HL-60/S4 treated with retinoic acid at 250 ng/mL for 4 days and 3 days (cell line): ENCODE data around the gene ARL14EPL.

Experiments
- in situ Hi-C: fragments of 300-500 bp; cut with MboI; formaldehyde crosslinking; loops from 2 replicates; pipeline ENCODE4 v1.7.0; 2022; ENCODE audit warnings: low sequenced_read_pairs

The ARL14EPL gene

GRCh38 chr5:116032094-116032517, at the start of gene ARL14EPL:
Gene ARL14EPL (plus strand): TSS chr5:116032472. CDS start chr5:116051466, 18,994 bp downstream.
- in situ Hi-C loops: no loop called here

GRCh38 chr5:115983519-115983918, 48.8 kb upstream of the ARL14EPL start:
- in situ Hi-C loops: no loop called here

DNA sequence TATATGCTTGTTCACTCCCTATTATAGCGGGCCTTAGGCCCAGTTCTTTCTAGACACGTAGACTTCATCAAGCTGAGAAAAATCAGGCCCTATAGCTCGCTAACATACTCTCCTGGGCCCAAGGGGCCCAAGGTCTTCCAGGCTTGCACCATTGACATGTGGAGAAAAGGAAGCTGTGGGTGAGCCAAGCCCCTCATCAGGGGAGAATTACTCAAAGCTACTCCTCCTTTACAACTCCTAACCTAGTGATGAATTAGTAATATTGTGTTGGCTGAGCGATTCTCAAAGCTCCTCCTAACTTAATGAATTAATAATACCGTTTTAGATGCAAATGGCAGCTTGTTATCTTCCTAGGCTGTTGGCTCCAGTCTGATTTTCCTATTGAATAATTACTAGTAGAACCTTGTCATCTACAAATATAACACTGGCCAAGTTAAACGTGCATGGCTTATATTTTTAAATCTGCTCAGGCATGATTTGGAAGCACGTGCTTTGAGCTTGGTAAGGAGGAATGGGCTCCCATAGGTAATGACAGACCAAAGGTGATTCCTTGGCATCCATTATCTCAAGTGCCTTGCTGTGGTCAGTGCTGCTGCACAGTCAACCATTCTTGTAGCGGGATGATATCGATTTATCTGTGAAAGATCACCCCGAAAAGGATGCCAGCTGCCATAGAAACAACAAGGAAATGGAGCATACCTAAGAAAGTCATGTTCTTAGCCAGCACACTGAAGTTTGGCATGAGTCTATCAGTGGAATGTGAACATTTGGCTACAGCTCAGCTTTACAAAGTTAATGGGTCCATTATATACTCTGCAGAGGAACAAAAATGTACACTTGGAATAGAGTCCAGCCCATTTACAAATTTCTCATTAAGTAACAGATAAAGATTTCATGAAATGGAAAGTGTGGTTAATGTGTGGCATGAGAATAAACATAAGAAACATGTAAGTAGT, 46.2 kb upstream of the ARL14EPL start:
- in situ Hi-C loops: no loop called here

DNA sequence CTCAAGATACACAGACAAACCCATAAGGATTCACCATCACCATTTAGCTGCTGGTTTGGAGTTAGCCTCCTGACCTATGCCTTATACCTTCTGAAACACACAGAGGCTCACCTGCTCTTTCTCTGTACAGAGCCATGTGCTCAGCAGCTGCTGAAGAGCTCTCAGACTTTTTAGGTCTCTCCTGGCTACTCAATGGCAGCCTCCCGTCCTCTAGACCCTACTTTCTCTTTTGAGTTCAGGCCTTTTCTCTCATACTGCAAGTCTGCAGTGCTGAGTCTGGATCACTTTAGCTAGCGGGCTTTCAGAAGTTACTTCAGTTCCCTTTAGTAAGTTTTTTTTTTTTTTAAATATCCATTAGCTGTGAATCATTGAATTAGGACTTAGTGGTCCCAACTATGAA, 44.3 kb upstream of the ARL14EPL start:
- in situ Hi-C loops: no loop called here

DNA sequence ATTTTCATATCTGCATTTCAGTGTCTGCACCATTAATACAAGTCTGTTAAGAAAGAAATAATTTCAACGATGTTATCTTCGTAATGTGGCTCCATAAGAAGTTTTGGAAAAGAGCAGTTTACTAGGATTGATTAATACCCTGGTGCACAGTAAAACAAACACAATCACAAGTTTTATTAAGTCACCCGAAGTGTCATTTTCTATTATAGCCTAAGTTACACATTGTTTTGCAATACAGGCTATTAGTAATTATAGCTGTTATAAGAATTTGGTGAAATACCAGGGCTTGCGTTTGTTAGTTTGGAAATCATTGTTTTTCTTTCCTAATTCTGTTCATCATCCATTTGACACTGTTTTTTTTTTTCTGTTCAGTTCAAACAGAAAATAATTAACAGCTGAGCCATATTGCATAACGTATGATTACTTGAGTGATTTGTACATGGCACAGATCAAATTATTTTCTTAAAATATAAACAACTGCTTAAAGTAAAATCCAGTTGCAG, 39.4 kb upstream of the ARL14EPL start:
- in situ Hi-C loops: no loop called here

DNA sequence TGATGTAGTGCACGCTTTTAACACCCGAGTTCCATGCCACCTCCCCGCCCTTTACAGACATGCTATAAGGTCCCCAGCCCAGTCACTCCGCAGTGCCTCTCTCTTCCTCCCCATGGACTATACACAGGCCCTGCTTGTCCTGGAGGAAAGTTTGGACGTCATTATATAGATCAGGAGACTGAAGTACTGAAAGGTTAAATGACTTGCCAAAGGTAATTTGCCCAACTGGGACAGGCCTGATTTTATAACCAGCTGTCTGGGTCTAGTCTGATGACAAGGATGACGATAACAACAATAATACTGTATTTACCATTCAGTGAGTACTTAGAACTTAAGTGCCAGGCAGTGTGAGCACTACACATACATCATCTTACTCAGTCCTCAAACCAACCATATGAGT, 36.9 kb upstream of the ARL14EPL start:
- in situ Hi-C loops: no loop called here

DNA sequence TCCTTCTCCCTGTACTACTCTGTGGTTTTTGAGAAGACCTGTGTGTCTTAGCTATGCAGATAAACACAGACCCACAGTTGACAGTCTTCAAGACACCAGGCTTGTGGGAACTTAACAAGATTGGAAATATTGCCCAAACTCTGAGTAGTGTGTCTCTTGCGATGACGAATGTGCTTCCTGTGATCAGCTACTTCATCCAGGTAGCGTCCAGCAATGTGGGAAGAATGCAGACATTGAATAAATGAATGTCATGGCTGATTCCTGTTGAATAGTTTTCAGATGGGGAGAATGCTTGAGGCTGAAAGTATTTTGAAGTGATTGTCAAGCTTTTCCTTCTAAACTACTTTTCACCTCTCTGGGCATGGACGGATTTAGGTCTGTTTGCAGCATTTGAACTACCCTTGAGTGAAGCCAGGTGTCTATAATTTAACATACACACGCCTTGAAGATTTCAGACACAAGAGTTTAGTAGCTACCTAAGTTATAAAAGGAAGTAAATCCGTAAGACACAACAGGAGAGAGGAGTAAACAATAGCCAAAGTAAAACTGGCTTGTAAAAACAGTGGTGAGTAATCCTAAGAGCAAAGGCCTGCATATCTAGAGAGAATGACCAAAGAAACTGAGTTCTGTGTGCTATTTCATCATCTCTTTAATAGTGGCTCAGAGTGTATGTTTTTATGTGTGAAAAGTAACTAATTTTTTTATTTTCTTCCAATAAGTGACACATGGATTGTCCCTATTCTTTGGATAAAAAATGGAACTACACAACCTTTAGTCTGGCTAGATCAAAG, 30.0 kb upstream of the ARL14EPL start:
- in situ Hi-C loops: no loop called here

- in situ Hi-C loops: no loop called here
Measured at GRCh38 chr5:116004248-116004647, 28.0 kb upstream of the ARL14EPL start.

DNA sequence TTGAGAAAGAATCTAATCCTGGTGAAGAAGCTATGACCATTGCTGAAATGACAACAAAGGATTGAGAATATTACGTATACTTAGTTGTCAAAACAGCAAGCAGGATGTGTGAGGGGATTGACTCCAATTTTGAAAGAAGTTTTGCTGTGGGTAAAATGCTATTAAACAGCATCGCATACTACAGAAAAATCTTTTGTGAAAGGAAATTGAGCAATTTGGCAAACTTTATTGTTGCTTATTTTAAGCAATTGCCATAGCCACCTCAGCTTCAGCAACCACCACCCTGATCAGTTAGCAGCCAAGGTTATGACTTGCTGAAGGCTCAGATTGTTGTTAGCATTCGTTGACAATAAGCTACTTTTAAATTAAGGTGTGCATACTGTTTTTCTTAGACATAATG, 22.5 kb upstream of the ARL14EPL start:
- in situ Hi-C loops: no loop called here

DNA sequence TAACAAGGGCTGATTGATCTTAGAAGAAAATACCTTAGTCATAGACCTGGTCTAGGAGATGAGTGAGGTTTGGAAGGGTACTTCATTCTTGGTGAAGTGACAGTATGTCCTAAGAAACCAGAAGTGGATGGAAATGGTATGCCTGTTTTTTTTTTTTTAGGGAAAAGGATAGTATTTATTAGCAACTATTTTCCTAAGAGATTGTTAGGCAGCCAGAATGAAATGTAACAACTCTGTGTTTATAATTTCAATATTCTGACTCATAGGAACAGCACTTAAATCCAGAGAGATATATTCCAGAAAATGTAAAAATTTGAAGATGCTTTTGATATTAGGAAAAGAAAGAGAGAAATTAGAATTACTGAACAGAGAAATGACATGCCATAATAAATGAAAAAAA, 21.2 kb upstream of the ARL14EPL start:
- in situ Hi-C loops: no loop called here

DNA sequence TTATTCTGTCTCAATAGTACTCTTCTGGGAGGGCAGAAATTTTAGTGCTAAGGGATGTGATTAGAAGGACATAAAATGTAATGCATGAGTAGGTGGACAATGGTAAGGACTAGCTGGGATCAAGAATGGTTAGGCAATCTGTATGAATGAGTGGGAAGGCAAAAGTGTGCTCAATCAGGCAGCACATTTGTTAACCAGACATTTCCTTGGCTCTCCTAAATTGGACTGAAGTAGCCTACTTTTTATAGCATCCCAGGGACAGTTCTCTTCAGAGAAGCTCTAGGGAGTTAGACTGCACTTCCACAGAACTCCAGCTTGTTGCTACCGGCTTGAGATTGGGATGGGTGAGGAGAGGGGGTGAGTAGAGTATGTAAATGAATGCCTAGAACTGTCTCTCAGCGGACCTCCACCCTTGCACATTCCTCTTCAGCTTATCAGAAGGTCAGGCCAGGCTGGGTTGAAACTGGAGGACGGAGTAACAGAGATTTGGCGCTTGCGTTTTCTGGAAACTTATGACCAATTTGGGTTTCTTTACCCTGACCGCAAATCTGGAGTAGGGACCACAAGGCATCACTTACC, 19.0 kb upstream of the ARL14EPL start:
- in situ Hi-C loops: no loop called here

- in situ Hi-C loops: no loop called here
Measured at GRCh38 chr5:116013936-116014335, 18.3 kb upstream of the ARL14EPL start.

- in situ Hi-C loops: no loop called here
Measured at GRCh38 chr5:116023619-116024018, 8.7 kb upstream of the ARL14EPL start.

DNA sequence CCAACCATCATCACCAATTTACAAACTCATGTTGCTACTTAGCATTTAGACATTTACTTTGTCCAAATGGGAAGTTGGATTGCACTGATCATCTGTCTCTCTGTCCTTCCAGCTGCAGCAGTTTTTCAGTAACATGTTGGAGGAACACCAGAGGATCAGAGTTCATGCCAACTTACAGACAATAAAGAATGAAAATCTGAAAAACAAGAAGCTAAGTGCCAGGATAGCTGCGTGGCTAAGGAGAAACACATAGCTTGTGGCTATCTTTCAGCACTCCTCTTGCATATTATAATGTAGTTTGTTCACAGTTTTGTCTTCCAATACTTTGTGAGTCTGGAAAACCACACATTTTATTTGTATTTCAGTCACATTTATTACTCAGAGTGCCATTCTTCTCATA, 6.4 kb upstream of the ARL14EPL start:
- in situ Hi-C loops: no loop called here

DNA sequence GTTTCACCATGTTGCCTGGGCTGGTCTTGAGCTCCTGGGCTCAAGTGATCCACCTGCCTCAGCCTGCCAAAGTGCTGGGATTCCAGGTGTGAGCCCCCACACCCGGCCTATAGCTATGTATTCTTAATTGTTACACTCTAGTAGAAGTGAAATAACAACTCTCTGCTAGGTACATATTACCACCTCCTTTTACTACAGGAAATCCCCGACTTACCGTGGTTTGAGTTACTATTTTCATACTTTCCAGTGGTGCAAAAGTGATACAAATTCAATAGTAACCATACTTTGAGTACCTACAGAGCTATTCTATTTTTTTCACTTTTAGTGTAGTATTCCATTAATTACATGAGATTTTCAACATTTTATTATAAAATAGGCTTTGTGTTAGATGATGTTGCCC, 719 bp downstream of the ARL14EPL start:
- in situ Hi-C loops: no loop called here

- in situ Hi-C loops: no loop called here
Measured at GRCh38 chr5:116035123-116035522, 2.9 kb downstream of the ARL14EPL start.

DNA sequence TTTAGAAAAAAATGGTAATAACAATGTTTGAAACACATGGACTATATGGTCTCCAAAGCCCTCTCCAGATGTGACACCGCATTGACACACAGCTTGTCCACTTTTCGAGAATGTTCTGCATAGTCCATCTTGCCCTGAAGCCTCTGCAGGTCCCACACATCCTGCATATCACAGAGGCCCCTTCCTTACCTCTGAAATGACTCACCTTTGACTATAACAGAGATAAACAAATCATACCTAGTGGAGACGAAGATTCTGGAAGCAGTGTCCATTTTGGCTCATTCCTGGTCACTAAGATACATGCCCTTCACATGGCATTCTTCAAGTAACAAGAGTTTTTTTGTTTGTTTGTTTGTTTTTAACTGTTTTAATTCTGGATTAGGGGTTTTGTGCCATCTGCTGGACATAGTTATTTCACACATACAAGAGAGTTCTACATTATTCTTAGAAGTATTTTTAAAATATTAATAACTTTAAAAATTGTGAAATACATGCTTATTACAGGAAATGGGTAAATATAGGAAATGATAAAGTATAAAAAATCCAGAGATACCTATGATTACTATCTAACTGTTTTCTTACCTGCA, 5.1 kb downstream of the ARL14EPL start:
- in situ Hi-C loops: no loop called here

DNA sequence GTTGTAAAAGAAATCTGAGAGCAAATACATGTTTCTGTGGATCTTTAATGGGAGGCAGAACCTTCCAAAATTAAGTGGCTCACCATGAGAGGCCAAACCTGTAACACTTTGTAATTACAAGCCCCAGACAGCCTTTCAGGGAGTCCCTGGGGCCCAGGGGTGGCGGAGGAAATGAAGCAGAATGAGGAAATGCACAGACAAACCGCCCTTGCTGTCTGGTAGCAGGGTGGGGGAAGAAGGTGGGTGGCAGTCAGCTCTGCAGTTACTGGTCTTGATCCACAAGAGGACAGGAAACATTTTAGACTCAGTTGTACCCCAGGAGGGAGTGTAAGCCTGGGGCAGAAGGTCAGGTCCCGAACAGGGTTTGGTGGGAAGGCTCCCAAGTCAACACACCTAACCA, 6.5 kb downstream of the ARL14EPL start:
- in situ Hi-C loops: no loop called here

- in situ Hi-C loops: no loop called here
Measured at GRCh38 chr5:116042375-116042774, 10.1 kb downstream of the ARL14EPL start.

DNA sequence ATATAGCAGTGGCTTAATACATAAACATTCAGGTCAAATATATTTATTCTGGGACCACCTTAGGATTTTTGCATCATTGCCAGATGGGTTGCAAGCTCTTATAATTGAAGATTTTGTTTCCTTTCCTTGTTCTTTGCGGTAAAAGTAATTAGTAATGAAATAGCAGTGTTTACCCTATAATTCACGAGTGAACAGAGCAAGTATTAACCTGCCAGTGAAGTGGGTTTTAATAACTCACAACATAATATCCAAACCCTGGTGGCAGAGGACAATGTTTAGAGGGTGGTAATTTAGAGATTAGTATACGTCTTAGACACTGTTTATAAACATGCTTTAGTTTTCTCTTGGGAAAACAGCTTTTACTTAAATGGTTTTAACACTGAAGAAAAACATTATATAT, 11.8 kb downstream of the ARL14EPL start:
- in situ Hi-C loops: no loop called here

GRCh38 chr5:116045821-116046220, 13.5 kb downstream of the ARL14EPL start:
- in situ Hi-C loops: no loop called here
